IPS-18a (cell line): ENCODE data around the gene PHACTR1.
"Not testable (repeated sequence)": the region's sequence is repeated elsewhere in the genome, so short reads cannot be mapped to it uniquely, and the experiment has no call there.

Experiments
- H3K27ac ChIP-seq: one replicate; pipeline ENCODE4 v1.5.1; 2013; ENCODE audit warnings: low read length
- H3K27me3 ChIP-seq: one replicate; pipeline ENCODE4 v1.6.1; 2013; ENCODE audit warnings: mild to moderate bottlenecking, low read length; ENCODE audit not compliant: control insufficient read depth, insufficient read depth
- H3K36me3 ChIP-seq: one replicate; pipeline ENCODE4 v1.6.1; 2013; ENCODE audit warnings: low read depth, low read length; ENCODE audit not compliant: control insufficient read depth
- H3K4me1 ChIP-seq: one replicate; pipeline ENCODE4 v1.6.1; 2013; ENCODE audit warnings: low read depth, low read length; ENCODE audit not compliant: control insufficient read depth
- H3K4me3 ChIP-seq: one replicate; pipeline ENCODE4 v1.5.1; 2013; ENCODE audit warnings: low read length
- H3K9ac ChIP-seq: one replicate; pipeline ENCODE4 v1.6.1; 2013; ENCODE audit warnings: mild to moderate bottlenecking, low read length, moderate library complexity
- H3K9me3 ChIP-seq: one replicate; pipeline ENCODE4 v1.6.1; 2013; ENCODE audit warnings: low read depth, low read length; ENCODE audit not compliant: control insufficient read depth

The PHACTR1 gene

GRCh38 chr6:13159300-13159699 is 442.7 kb downstream of the PHACTR1 start:
- H3K36me3 ChIP-seq: no peaks in the 10 kb centered on the region
- H3K9ac ChIP-seq: no peak overlapping the region
- H3K4me1 ChIP-seq: no peaks in the 10 kb centered on the region
- no peak overlapping the region for H3K27ac ChIP-seq
- no peak overlapping the region for H3K4me3 ChIP-seq
- no peaks in the 10 kb centered on the region for H3K27me3 ChIP-seq
- H3K9me3 ChIP-seq: no peaks in the 10 kb centered on the region

GRCh38 chr6:13159822-13160221 is 443.3 kb downstream of the PHACTR1 start:
- not testable (repeated sequence) for H3K36me3 ChIP-seq, H3K4me3 ChIP-seq, H3K9ac ChIP-seq, H3K27ac ChIP-seq, H3K9me3 ChIP-seq, H3K27me3 ChIP-seq, H3K4me1 ChIP-seq

GRCh38 chr6:13163161-13163944 is 446.8 kb downstream of the PHACTR1 start:
- H3K9me3 ChIP-seq: no peaks in the 10 kb centered on the region
- H3K9ac ChIP-seq: no peak overlapping the region
- no peaks in the 10 kb centered on the region for H3K4me1 ChIP-seq
- H3K36me3 ChIP-seq: no peaks in the 10 kb centered on the region
- H3K27me3 ChIP-seq: no peaks in the 10 kb centered on the region
- no peak overlapping the region for H3K27ac ChIP-seq
- H3K4me3 ChIP-seq: no peak overlapping the region

GRCh38 chr6:13164291-13164690 is 447.7 kb downstream of the PHACTR1 start:
- H3K27ac ChIP-seq: no peak overlapping the region
- H3K9me3 ChIP-seq: no peaks in the 10 kb centered on the region
- H3K4me3 ChIP-seq: no peak overlapping the region
- no peaks in the 10 kb centered on the region for H3K36me3 ChIP-seq
- H3K4me1 ChIP-seq: no peaks in the 10 kb centered on the region
- no peaks in the 10 kb centered on the region for H3K27me3 ChIP-seq
- H3K9ac ChIP-seq: no peak overlapping the region

GRCh38 chr6:13165502-13166172 is 449.1 kb downstream of the PHACTR1 start:
- Histone ChIP-seq H3K27ac (no peak overlapping the region), H3K4me3 (no peak overlapping the region), H3K4me1 (no peaks in the 10 kb centered on the region), H3K9me3 (no peaks in the 10 kb centered on the region), H3K36me3 (no peaks in the 10 kb centered on the region), H3K27me3 (no peaks in the 10 kb centered on the region), H3K9ac (no peak overlapping the region)

GRCh38 chr6:13166269-13166668 is 449.7 kb downstream of the PHACTR1 start:
- Histone ChIP-seq H3K36me3 (no peaks in the 10 kb centered on the region), H3K4me3 (no peak overlapping the region), H3K27me3 (no peaks in the 10 kb centered on the region), H3K9me3 (no peaks in the 10 kb centered on the region), H3K27ac (no peak overlapping the region), H3K4me1 (no peaks in the 10 kb centered on the region), H3K9ac (no peak overlapping the region)

- H3K4me3 ChIP-seq: no peak overlapping the region
- no peak overlapping the region for H3K27ac ChIP-seq
- no peaks in the 10 kb centered on the region for H3K36me3 ChIP-seq
- H3K4me1 ChIP-seq: no peaks in the 10 kb centered on the region
- no peaks in the 10 kb centered on the region for H3K9me3 ChIP-seq
- no peaks in the 10 kb centered on the region for H3K27me3 ChIP-seq
- no peak overlapping the region for H3K9ac ChIP-seq
Measured at GRCh38 chr6:13166916-13167315, 450.3 kb downstream of the PHACTR1 start.

GRCh38 chr6:13172291-13172690 is 455.7 kb downstream of the PHACTR1 start:
- Histone ChIP-seq H3K4me3 (no peak overlapping the region), H3K36me3 (no peaks in the 10 kb centered on the region), H3K27me3 (no peaks in the 10 kb centered on the region), H3K9ac (no peak overlapping the region), H3K4me1 (peaks cover 26% of the 10 kb centered on the region), H3K9me3 (no peaks in the 10 kb centered on the region), H3K27ac (no peak overlapping the region)

GRCh38 chr6:13175087-13175486 is 458.5 kb downstream of the PHACTR1 start:
- H3K4me3 ChIP-seq: no peak overlapping the region
- H3K4me1 ChIP-seq: peaks cover 26% of the 10 kb centered on the region

GRCh38 chr6:13175759-13176158 is 459.2 kb downstream of the PHACTR1 start:
- Histone ChIP-seq H3K27ac (no peak overlapping the region), H3K4me3 (no peak overlapping the region), H3K36me3 (no peaks in the 10 kb centered on the region), H3K9me3 (no peaks in the 10 kb centered on the region), H3K4me1 (peaks cover 26% of the 10 kb centered on the region), H3K9ac (no peak overlapping the region), H3K27me3 (no peaks in the 10 kb centered on the region)

More at GRCh38 chr6:13175087-13175486, 458.5 kb downstream of the PHACTR1 start:
- Histone ChIP-seq H3K9me3 (no peaks in the 10 kb centered on the region), H3K27me3 (no peaks in the 10 kb centered on the region), H3K9ac (no peak overlapping the region), H3K27ac (no peak overlapping the region), H3K36me3 (no peaks in the 10 kb centered on the region)

- H3K36me3 ChIP-seq: no peaks in the 10 kb centered on the region
- H3K27ac ChIP-seq: no peak overlapping the region
- peaks cover 20% of the 10 kb centered on the region for H3K4me1 ChIP-seq
- no peak overlapping the region for H3K9ac ChIP-seq
- H3K27me3 ChIP-seq: no peaks in the 10 kb centered on the region
- H3K9me3 ChIP-seq: no peaks in the 10 kb centered on the region
- H3K4me3 ChIP-seq: no peak overlapping the region
Measured at GRCh38 chr6:13177664-13178063, 461.1 kb downstream of the PHACTR1 start.

GRCh38 chr6:13178107-13178506 is 461.5 kb downstream of the PHACTR1 start:
- peaks cover 20% of the 10 kb centered on the region for H3K4me1 ChIP-seq
- no peaks in the 10 kb centered on the region for H3K9me3 ChIP-seq
- no peak overlapping the region for H3K9ac ChIP-seq
- no peak overlapping the region for H3K4me3 ChIP-seq
- no peaks in the 10 kb centered on the region for H3K36me3 ChIP-seq
- H3K27ac ChIP-seq: no peak overlapping the region
- no peaks in the 10 kb centered on the region for H3K27me3 ChIP-seq
